HCT116 (cell line): Measurements from ENCODE around the gene PFN2. TPM values are rescaled to one million over a fixed set of nuclear protein-coding genes. Genes with fewer than 3 reads are reported as not detected.

ENCODE experiments used
- ATAC-seq: fragments of 200-7000 bp; cut with Tn5 transposase; 2 replicates; pipeline ENCODE4 v1.9.1; 2020; ENCODE audit warnings: mild to moderate bottlenecking, moderate library complexity
- BruUV-seq: library from RNA; stranded (reverse); fragments of 400-500 nt; replicated peaks from 2 replicates; lab custom pipeline; 2021; lab: Mats Ljungman, UMichigan
- CTCF ChIA-PET: fragments of 300-600 bp; sonication (Branson Sonifier 250); formaldehyde crosslinking; loops from one replicate; lab custom pipeline; 2021; ENCODE audit warnings: antibody characterized with exemption; lab: Charles Lee
- POLR2A ChIA-PET: fragments of 300-600, 350-600 bp; sonication (Branson Sonifier 250); formaldehyde crosslinking; loops from one replicate; lab custom pipeline; 2021; ENCODE audit warnings: antibody characterized with exemption; lab: Charles Lee
- RAD21 ChIA-PET, 2 experiments: fragments of 300-600 bp; sonication (Branson Sonifier 250); formaldehyde crosslinking; loops; one replicate each; lab custom pipeline; 2023; ENCODE audit warnings: low total read pairs in 2 of 2; ENCODE audit not compliant: uncharacterized antibody in 2 of 2, unreplicated experiment in 2 of 2, low non-redundant PET in 1 of 2; lab: Charles Lee
- DNase-seq: peaks from one replicate; pipeline ENCODE4 v3.0.0-alpha.2; 2010; ENCODE audit warnings: low read depth, low spot score
- H2AFZ ChIP-seq: fragments of 200-600 bp; shearing (Covaris generic), sonication (generic); 2 replicates; pipeline ENCODE4 v1.6.1; 2017; ENCODE audit warnings: low read depth, mixed run types, mixed read lengths, antibody characterized with exemption, low read length; ENCODE audit not compliant: poor library complexity, severe bottlenecking
- H3K27ac ChIP-seq: 2 replicates; pipeline ENCODE4 v1.5.1; 2012; ENCODE audit warnings: low read depth, low read length
- H3K27me3 ChIP-seq: fragments of 200-600 bp; sonication (generic); 2 replicates; pipeline ENCODE4 v1.6.1; 2016; ENCODE audit warnings: mixed run types, low read length, mixed read lengths; ENCODE audit not compliant: insufficient read depth
- H3K36me3 ChIP-seq, 2 experiments: fragments of 200-500 bp in 1 of 2; fragments of 200-600 bp in 1 of 2; sonication (Bioruptor generic) in 1 of 2; sonication (generic) in 1 of 2; 2 replicates each; pipeline versions ENCODE4 v1.5.1 to v1.6.1; 2014 to 2016; ENCODE audit warnings: low read length in 2 of 2, inconsistent platforms in 1 of 2, mixed read lengths in 1 of 2, mixed run types in 1 of 2; ENCODE audit not compliant: insufficient read depth in 2 of 2, control insufficient read depth in 1 of 2
- H3K4me1 ChIP-seq, 2 experiments: fragments of 200-600 bp in 1 of 2; sonication (generic) in 1 of 2; 2 replicates each; pipeline versions ENCODE4 v1.5.1 to v1.6.1; 2012 to 2017; ENCODE audit warnings: low read length in 2 of 2, inconsistent platforms in 1 of 2, mild to moderate bottlenecking in 1 of 2, mixed read lengths in 1 of 2, mixed run types in 1 of 2, moderate library complexity in 1 of 2; ENCODE audit not compliant: insufficient read depth in 2 of 2, control insufficient read depth in 1 of 2
- H3K4me2 ChIP-seq: fragments of 200-600 bp; sonication (generic); 2 replicates; pipeline ENCODE4 v1.6.1; 2017; ENCODE audit warnings: mixed run types, low read length, mixed read lengths
- H3K4me3 ChIP-seq, 2 experiments: fragments of 200-600 bp in 1 of 2; sonication (generic) in 1 of 2; replicated peaks in 1 of 2; 2 replicates each; pipeline ENCODE4 v1.5.1; 2011 to 2016; ENCODE audit warnings: low read length in 2 of 2, control low read depth in 1 of 2, low read depth in 1 of 2, mild to moderate bottlenecking in 1 of 2, mixed read lengths in 1 of 2, mixed run types in 1 of 2
- H3K79me2 ChIP-seq: fragments of 200-600 bp; sonication (generic); 2 replicates; pipeline ENCODE4 v1.6.1; 2017; ENCODE audit warnings: mild to moderate bottlenecking, mixed run types, low read length, moderate library complexity, mixed read lengths; ENCODE audit not compliant: insufficient read depth
- H3K9ac ChIP-seq: fragments of 200-600 bp; sonication (generic); 2 replicates; pipeline ENCODE4 v1.6.1; 2016; ENCODE audit warnings: low read length, mixed read lengths
- H3K9me2 ChIP-seq: fragments of 200-600 bp; sonication (generic), shearing (Covaris generic); 2 replicates; pipeline ENCODE4 v1.6.1; 2017; ENCODE audit warnings: mixed run types, mild to moderate bottlenecking, moderate library complexity; ENCODE audit not compliant: insufficient read depth
- H3K9me3 ChIP-seq, 2 experiments: fragments of 200-500 bp in 1 of 2; fragments of 200-600 bp in 1 of 2; sonication (Bioruptor generic) in 1 of 2; sonication (generic) in 1 of 2; 2 replicates each; pipeline ENCODE4 v1.6.1; 2014 to 2017; ENCODE audit warnings: low read length in 2 of 2, mixed read lengths in 2 of 2, inconsistent platforms in 1 of 2, low read depth in 1 of 2, mild to moderate bottlenecking in 1 of 2, mixed run types in 1 of 2, moderate library complexity in 1 of 2; ENCODE audit not compliant: control insufficient read depth in 1 of 2, insufficient read depth in 1 of 2
- H4K20me1 ChIP-seq: fragments of 200-600 bp; sonication (generic), shearing (Covaris generic); 2 replicates; pipeline ENCODE4 v1.6.1; 2017; ENCODE audit warnings: mixed run types, mild to moderate bottlenecking, moderate library complexity; ENCODE audit not compliant: insufficient read depth
- EGR1 ChIP-seq: IDR thresholded peaks from 2 replicates; pipeline ENCODE4 v1.6.1; 2012; ENCODE audit warnings: low read depth
- EZH2 ChIP-seq: fragments of 200-600 bp; sonication (generic); IDR thresholded peaks from 2 replicates; pipeline ENCODE4 v1.6.1; 2017; ENCODE audit warnings: antibody characterized with exemption, mixed run types
- FOSL1 ChIP-seq: IDR thresholded peaks from 2 replicates; pipeline ENCODE4 v1.6.1; 2012; ENCODE audit warnings: low read depth
- JUND ChIP-seq: IDR thresholded peaks from 2 replicates; pipeline ENCODE4 v1.6.1; 2012
- POLR2AphosphoS5 ChIP-seq: IDR thresholded peaks from 2 replicates; pipeline ENCODE4 v1.6.1; 2011; ENCODE audit warnings: mild to moderate bottlenecking, low read depth, low read length, moderate library complexity
- SP1 ChIP-seq: IDR thresholded peaks from 2 replicates; pipeline ENCODE4 v1.6.1; 2012; ENCODE audit warnings: low read depth
- ZBTB33 ChIP-seq: IDR thresholded peaks from 2 replicates; pipeline ENCODE4 v1.6.1; 2011; ENCODE audit warnings: mild to moderate bottlenecking, low read length, moderate library complexity; ENCODE audit not compliant: insufficient replicate concordance; ENCODE audit errors: extremely low read depth
- intact Hi-C: fragments of 100-400 bp; cut with micrococcal nuclease; formaldehyde crosslinking; loops from 2 replicates; pipeline ENCODE4 v1.10.0; 2022
- total RNA-seq: library from RNA; stranded (reverse); gene quantifications from one replicate; pipeline ENCODE4 v1.2.1, GENCODE V29; 2021; ENCODE audit not compliant: unreplicated experiment
- TF ChIP-seq, protein P1 (sequence below): IDR thresholded peaks from 2 replicates; pipeline ENCODE4 v1.6.1; 2012
- TF ChIP-seq, protein P2 (sequence below), 3 experiments: fragments of 200-600 bp in 1 of 3; sonication (generic) in 1 of 3; IDR thresholded peaks in 2 of 3; conservative IDR thresholded peaks in 1 of 3; 2 replicates each; pipeline ENCODE4 v1.5.1; 2012 to 2017; ENCODE audit warnings: low read depth in 2 of 3, low read length in 2 of 3, antibody characterized with exemption in 1 of 3, borderline replicate concordance in 1 of 3, control low read depth in 1 of 3, mild to moderate bottlenecking in 1 of 3, mixed read lengths in 1 of 3, mixed run types in 1 of 3, moderate library complexity in 1 of 3; ENCODE audit not compliant: insufficient read depth in 1 of 3

Gene PFN2
- total RNA-seq, 1 experiment from 2014 or later = 131 TPM

DNA sequence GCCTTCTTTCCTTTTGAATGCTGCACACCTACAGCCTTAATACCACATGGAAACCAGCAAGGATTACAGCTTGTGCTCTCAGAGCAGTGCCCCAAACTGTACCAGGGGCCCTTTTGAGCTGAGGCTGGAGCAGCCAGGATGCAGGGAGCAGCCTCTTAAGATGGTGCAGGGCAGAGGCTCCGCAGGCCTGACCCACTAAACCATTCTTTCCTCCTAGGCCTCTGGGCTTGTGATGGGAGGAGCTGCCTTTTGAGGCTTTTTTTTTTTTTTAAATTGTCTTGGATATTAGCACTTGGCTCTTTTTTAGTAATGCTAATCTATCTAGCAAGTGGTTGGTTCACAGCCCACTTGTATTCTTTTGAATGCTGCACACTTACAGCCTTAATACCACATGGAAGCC, 37.7 kb downstream of the PFN2 start:
- TF ChIP-seq, protein P1, sequence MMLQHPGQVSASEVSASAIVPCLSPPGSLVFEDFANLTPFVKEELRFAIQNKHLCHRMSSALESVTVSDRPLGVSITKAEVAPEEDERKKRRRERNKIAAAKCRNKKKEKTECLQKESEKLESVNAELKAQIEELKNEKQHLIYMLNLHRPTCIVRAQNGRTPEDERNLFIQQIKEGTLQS = no peak
- TF ChIP-seq POLR2AphosphoS5 (no peak), ZBTB33 (no peak), EGR1 (no peak), FOSL1 (no peak)
- TF ChIP-seq, all 23 proteins: peak for 0
- no TSS peak for BruUV-seq
- Histone ChIP-seq H2AFZ (no peak overlapping the region), H3K4me1 (peaks cover 0 to 4% of the 10 kb centered on the region in 2 experiments; a peak in 1 of 4 replicates), H3K27ac (no peak overlapping the region), H3K4me2 (no peak overlapping the region), H3K27me3 (no peaks in the 10 kb centered on the region), H3K4me3 (no peak overlapping the region), H3K36me3 (no peaks in the 10 kb centered on the region), H3K9ac (no peak overlapping the region), H3K9me3 (no peaks in the 10 kb centered on the region), H4K20me1 (0 out of 2 replicates have a peak, but pooled peaks cover 4% of the 10 kb centered on the region), H3K79me2 (no peaks in the 10 kb centered on the region; the same call in 1 of the 2 replicates), H3K9me2 (no peaks in the 10 kb centered on the region)
- intact Hi-C loops = loop anchor here (10.0 kb wide), 1 partner anchor 562 kb away; no protein-coding TSS in a partner anchor
- ChIA-PET CTCF (interaction anchor here (1.1 kb wide), 1 partner anchor 306 kb away, joined by 3 read pairs; no protein-coding TSS in a partner anchor), POLR2A (no interaction called here), RAD21 (no interaction called here)
- ATAC-seq (no peak), DNase-seq (no peak)

DNA sequence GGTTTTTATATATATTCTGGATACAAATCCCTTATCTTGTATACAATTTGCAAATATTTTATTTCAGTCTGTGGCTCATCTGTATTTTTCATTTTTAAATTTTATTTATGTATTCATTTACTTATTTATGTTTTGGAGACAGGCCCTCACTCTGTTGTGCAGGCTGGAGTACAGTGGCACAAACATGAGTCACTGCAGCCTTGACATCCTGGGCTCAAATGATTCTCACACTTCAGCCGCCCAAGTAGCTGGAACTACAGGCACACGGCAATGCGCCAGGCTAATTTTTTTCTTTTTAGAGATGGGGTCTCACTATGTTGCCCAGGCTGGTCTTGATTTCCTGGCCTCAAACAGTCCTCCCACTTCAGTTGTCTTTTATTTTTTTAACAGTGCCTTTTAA, 50.6 kb downstream of the PFN2 start:
- Histone ChIP-seq H3K9me3 (no peaks in the 10 kb centered on the region), H3K4me1 (no peaks in the 10 kb centered on the region), H3K9me2 (no peaks in the 10 kb centered on the region), H3K36me3 (no peaks in the 10 kb centered on the region), H2AFZ (no peak overlapping the region), H3K4me2 (no peak overlapping the region), H3K27me3 (no peaks in the 10 kb centered on the region), H3K4me3 (no peak overlapping the region), H3K9ac (no peak overlapping the region), H3K27ac (no peak overlapping the region), H3K79me2 (no peaks in the 10 kb centered on the region), H4K20me1 (no peaks in the 10 kb centered on the region)
- no TSS peak for BruUV-seq
- no peak for ATAC-seq
- CTCF ChIA-PET = no interaction called here
- TF ChIP-seq, protein P2, sequence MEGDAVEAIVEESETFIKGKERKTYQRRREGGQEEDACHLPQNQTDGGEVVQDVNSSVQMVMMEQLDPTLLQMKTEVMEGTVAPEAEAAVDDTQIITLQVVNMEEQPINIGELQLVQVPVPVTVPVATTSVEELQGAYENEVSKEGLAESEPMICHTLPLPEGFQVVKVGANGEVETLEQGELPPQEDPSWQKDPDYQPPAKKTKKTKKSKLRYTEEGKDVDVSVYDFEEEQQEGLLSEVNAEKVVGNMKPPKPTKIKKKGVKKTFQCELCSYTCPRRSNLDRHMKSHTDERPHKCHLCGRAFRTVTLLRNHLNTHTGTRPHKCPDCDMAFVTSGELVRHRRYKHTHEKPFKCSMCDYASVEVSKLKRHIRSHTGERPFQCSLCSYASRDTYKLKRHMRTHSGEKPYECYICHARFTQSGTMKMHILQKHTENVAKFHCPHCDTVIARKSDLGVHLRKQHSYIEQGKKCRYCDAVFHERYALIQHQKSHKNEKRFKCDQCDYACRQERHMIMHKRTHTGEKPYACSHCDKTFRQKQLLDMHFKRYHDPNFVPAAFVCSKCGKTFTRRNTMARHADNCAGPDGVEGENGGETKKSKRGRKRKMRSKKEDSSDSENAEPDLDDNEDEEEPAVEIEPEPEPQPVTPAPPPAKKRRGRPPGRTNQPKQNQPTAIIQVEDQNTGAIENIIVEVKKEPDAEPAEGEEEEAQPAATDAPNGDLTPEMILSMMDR (IDR thresholded peaks at IDR 0.05 in 2 of 3, conservative IDR thresholded peaks at IDR 0.05 in 1 of 3; ENCODE audit: borderline replicate concordance in 1 of 3, insufficient read depth in 1 of 3, low read depth in 2 of 3, low read length in 2 of 3) = no peak
- TF ChIP-seq JUND = no peak
- TF ChIP-seq SP1 = no peak
- TF ChIP-seq EZH2 = no peak
- no peak for DNase-seq
- intact Hi-C loops = no loop called here
- POLR2A ChIA-PET = no interaction called here
- RAD21 ChIA-PET = no interaction called here
